Measurements from ENCODE around the gene AP2B1.
A peak's percentile ranks its signal among the peaks of the same experiment; 100 is the strongest.

Gene AP2B1

DNA sequence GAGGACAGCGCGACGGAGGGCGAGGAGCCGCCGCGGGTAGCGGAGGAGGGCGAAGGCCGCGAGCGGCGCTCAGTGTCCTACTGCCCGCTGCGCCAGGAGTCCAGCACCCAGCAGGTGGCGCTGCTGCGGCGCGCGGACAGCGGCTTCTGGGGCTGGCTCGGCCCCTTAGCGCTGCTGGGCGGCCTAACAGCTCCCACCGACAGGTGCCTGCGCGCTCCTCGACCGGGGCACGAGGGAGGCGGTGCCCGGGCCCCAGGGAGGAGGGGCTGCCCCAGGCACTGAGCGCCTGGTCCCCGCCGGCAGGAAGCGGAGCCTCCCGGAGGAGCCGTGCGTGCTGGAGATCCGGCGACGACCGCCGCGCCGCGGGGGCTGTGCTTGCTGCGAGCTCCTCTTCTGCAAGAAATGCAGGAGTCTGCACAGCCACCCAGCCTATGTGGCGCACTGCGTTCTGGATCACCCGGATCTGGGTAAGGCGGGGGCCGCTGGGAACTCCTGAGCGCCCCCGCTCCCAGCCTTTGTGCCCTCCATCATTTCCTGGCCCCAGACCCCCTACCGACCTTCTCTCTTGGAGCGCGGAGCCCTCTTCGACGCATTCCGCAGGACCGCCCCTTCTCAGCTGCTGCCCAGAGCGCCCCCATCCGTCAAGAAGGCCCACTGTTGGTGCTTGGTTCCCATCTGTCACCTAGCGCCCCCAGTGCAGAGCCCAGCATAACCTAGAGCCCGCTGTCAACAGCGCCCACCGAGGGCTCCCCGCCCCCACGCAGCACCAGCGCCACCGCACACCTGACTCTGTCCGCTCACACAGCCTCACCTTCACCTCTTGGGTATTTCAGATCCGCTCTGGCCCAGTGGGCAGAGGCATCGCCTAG lies 177.2 kb downstream of the AP2B1 start:
- H3F3A ChIP-seq (ENCODE audit: insufficient read depth, low read length) = no peaks in the 10 kb centered on the region
- peaks cover 12% of the 10 kb centered on the region; the same call in 1 of the 2 replicates for H3K27me3 ChIP-seq (replicated peaks; ENCODE audit: insufficient read depth, low read length)
- no peaks in the 10 kb centered on the region for H3K79me2 ChIP-seq (ENCODE audit: low read length)
- peak; percentile 95 for DNase-seq
- H3K9me2 ChIP-seq (replicated peaks; ENCODE audit: insufficient read depth, low read length) = no peaks in the 10 kb centered on the region
- no peaks in the 10 kb centered on the region for H3K4me1 ChIP-seq (ENCODE audit: low read length)
- TF ChIP-seq EZH2phosphoT487 (IDR thresholded peaks at IDR 0.05; ENCODE audit: low read length) (no peak), EZH2 (optimal IDR thresholded peaks at IDR 0.05; ENCODE audit: low read depth, low read length) (no peak)
- TF ChIP-seq, protein P1, sequence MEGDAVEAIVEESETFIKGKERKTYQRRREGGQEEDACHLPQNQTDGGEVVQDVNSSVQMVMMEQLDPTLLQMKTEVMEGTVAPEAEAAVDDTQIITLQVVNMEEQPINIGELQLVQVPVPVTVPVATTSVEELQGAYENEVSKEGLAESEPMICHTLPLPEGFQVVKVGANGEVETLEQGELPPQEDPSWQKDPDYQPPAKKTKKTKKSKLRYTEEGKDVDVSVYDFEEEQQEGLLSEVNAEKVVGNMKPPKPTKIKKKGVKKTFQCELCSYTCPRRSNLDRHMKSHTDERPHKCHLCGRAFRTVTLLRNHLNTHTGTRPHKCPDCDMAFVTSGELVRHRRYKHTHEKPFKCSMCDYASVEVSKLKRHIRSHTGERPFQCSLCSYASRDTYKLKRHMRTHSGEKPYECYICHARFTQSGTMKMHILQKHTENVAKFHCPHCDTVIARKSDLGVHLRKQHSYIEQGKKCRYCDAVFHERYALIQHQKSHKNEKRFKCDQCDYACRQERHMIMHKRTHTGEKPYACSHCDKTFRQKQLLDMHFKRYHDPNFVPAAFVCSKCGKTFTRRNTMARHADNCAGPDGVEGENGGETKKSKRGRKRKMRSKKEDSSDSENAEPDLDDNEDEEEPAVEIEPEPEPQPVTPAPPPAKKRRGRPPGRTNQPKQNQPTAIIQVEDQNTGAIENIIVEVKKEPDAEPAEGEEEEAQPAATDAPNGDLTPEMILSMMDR (IDR thresholded peaks at IDR 0.05; ENCODE audit: low read length) = peak; percentile 78
- peak overlapping the region; percentile 98 for H3K4me2 ChIP-seq (ENCODE audit: low read depth, low read length)
- H3K27ac ChIP-seq (ENCODE audit: low read length) = no peak overlapping the region
- no peaks in the 10 kb centered on the region for H3K36me3 ChIP-seq (replicated peaks; ENCODE audit: insufficient read depth, low read length)
- peak overlapping the region; percentile 91 for H2AFZ ChIP-seq (ENCODE audit: low read length)
- peak overlapping the region; percentile 73 for H3K4me3 ChIP-seq (ENCODE audit: low read length)
- no peaks in the 10 kb centered on the region for H3K9me3 ChIP-seq (replicated peaks; ENCODE audit: insufficient read depth, low read length)
- peak overlapping the region; percentile 31 for H3K9ac ChIP-seq (ENCODE audit: low read length)
- H4K20me1 ChIP-seq (ENCODE audit: insufficient read depth, low read length) = no peaks in the 10 kb centered on the region

DNA sequence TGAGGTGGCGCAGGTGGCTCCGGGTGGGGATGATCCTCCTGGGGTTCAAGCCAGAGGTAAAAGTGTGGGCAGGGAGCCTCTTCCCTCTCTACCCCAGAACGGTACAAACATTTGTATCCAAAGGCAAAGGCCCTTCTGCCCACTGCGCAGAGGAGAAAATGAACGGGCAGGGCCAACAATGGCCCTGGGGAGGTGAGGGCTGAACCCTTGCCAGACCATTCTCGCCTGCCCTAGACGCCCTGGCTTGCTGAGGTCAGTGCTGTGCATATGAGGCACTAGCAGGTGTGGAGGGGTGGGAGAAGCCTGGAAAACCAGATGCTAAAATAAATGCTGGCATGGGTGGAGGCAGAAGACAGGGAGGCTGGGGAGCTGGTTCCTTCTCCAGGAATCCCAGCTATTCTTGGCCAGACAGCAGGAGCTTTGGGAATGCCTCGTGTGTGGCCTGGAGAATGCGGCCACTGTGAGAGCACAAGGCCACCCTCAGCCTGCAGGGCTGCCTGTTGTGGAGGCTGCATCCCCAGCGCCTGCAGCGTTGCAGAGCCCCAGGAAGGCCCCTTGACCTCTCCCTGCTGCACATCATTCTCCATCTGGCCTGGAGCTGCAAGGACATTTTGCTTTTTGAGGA lies 178.1 kb downstream of the AP2B1 start:
- no peak overlapping the region for H3K9ac ChIP-seq (ENCODE audit: low read length)
- H3K9me3 ChIP-seq (replicated peaks; ENCODE audit: insufficient read depth, low read length) = no peaks in the 10 kb centered on the region
- H3K4me3 ChIP-seq (ENCODE audit: low read length) = peak overlapping the region; percentile 73; the same call in 1 of the 2 replicates
- TF ChIP-seq, protein P1 (IDR thresholded peaks at IDR 0.05; ENCODE audit: low read length) = no peak
- H3K4me2 ChIP-seq (ENCODE audit: low read depth, low read length) = peak overlapping the region; percentile 98
- no peaks in the 10 kb centered on the region for H3F3A ChIP-seq (ENCODE audit: insufficient read depth, low read length)
- H3K27me3 ChIP-seq (replicated peaks; ENCODE audit: insufficient read depth, low read length) = peaks cover 12% of the 10 kb centered on the region; the same call in 1 of the 2 replicates
- peak overlapping the region; percentile 91; the same call in 1 of the 2 replicates for H2AFZ ChIP-seq (ENCODE audit: low read length)
- no peaks in the 10 kb centered on the region for H3K4me1 ChIP-seq (ENCODE audit: low read length)
- no peaks in the 10 kb centered on the region for H3K9me2 ChIP-seq (replicated peaks; ENCODE audit: insufficient read depth, low read length)
- H4K20me1 ChIP-seq (ENCODE audit: insufficient read depth, low read length) = no peaks in the 10 kb centered on the region
- H3K36me3 ChIP-seq (replicated peaks; ENCODE audit: insufficient read depth, low read length) = no peaks in the 10 kb centered on the region
- no peak for DNase-seq
- no peak overlapping the region for H3K27ac ChIP-seq (ENCODE audit: low read length)
- H3K79me2 ChIP-seq (ENCODE audit: low read length) = no peaks in the 10 kb centered on the region

DNA sequence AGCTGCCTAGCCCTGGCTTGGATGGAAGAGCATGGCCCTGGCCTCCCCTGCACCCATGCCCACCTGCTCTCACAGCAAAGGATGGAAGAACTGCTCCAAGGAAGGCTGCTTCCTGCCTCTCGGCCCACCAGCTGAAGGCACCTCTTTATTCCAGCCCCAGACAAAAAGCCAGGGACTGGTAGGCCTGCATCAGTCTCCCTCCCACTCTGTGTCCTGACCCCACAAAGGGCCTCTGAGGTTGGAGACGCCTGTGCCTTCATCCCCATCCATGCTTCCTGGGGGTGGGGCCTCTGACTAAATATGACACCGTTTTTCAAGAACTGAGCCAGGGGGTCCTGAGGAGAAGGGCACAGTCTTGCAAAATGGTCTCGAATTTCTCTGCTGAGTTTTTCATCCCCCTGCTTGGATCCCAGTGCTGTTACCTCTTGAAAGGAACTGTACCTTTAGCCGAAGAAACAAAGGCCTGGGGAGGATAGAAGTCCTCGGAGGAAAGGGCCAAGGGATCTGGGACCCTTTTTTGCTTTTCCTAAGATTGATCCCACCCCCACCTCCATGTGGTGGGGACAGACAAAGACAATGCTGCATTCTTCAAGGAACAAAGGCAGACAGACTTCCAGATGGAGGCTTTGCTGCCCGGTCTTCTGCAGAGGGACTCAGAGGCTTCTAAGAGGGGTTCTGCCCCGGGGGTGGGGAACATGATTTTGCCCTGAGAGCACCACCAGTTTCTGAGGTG lies 178.8 kb downstream of the AP2B1 start:
- no peak overlapping the region for H3K4me3 ChIP-seq (ENCODE audit: low read length)
- H3K36me3 ChIP-seq (replicated peaks; ENCODE audit: insufficient read depth, low read length) = no peaks in the 10 kb centered on the region
- H3K79me2 ChIP-seq (ENCODE audit: low read length) = no peaks in the 10 kb centered on the region
- H3K9me2 ChIP-seq (replicated peaks; ENCODE audit: insufficient read depth, low read length) = no peaks in the 10 kb centered on the region
- H3K27ac ChIP-seq (ENCODE audit: low read length) = no peak overlapping the region
- H3K4me1 ChIP-seq (ENCODE audit: low read length) = no peaks in the 10 kb centered on the region
- H3K9ac ChIP-seq (ENCODE audit: low read length) = no peak overlapping the region
- peaks cover 12% of the 10 kb centered on the region; the same call in 1 of the 2 replicates for H3K27me3 ChIP-seq (replicated peaks; ENCODE audit: insufficient read depth, low read length)
- H3K9me3 ChIP-seq (replicated peaks; ENCODE audit: insufficient read depth, low read length) = no peaks in the 10 kb centered on the region
- TF ChIP-seq EZH2 (optimal IDR thresholded peaks at IDR 0.05; ENCODE audit: low read depth, low read length) (no peak), EZH2phosphoT487 (IDR thresholded peaks at IDR 0.05; ENCODE audit: low read length) (no peak)
- TF ChIP-seq, protein P1 (IDR thresholded peaks at IDR 0.05; ENCODE audit: low read length) = no peak
- DNase-seq = no peak
- H3K4me2 ChIP-seq (ENCODE audit: low read depth, low read length) = no peak overlapping the region
- no peaks in the 10 kb centered on the region for H3F3A ChIP-seq (ENCODE audit: insufficient read depth, low read length)
- no peak overlapping the region for H2AFZ ChIP-seq (ENCODE audit: low read length)
- H4K20me1 ChIP-seq (ENCODE audit: insufficient read depth, low read length) = no peaks in the 10 kb centered on the region
